Measurements from ENCODE around the gene TBC1D26.
"Not testable (repeated sequence)": the region's sequence is repeated elsewhere in the genome, so short reads cannot be mapped to it uniquely, and the experiment has no call there.

DNA sequence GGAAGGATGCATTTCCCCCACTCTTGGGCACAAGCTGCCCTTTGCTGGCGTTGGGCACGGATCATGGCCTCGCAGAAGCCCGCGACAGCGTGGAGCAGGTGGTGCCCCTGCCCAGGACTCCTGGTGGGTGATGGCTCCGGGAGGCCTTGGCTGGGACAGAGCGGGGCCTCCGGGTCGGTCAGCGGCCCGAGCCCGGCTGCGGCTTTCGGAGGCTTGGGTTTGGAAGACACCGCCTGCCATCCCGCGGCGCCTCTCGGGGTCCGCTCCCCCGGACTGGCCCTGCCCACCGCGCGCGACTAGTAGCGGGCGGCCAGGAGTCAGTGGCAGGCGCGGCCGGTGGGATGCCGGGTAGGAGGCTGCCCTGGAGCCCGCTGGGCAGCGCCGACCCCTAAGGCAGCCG is 17.3 kb downstream of the TBC1D26 start:
- TF ChIP-seq, protein P1, sequence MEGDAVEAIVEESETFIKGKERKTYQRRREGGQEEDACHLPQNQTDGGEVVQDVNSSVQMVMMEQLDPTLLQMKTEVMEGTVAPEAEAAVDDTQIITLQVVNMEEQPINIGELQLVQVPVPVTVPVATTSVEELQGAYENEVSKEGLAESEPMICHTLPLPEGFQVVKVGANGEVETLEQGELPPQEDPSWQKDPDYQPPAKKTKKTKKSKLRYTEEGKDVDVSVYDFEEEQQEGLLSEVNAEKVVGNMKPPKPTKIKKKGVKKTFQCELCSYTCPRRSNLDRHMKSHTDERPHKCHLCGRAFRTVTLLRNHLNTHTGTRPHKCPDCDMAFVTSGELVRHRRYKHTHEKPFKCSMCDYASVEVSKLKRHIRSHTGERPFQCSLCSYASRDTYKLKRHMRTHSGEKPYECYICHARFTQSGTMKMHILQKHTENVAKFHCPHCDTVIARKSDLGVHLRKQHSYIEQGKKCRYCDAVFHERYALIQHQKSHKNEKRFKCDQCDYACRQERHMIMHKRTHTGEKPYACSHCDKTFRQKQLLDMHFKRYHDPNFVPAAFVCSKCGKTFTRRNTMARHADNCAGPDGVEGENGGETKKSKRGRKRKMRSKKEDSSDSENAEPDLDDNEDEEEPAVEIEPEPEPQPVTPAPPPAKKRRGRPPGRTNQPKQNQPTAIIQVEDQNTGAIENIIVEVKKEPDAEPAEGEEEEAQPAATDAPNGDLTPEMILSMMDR (IDR thresholded peaks at IDR 0.05): not testable (repeated sequence)
- TF ChIP-seq EP300, POLR2AphosphoS5 (IDR thresholded peaks at IDR 0.05): not testable (repeated sequence)
